ENCODE results near the gene TBC1D1.

DNA sequence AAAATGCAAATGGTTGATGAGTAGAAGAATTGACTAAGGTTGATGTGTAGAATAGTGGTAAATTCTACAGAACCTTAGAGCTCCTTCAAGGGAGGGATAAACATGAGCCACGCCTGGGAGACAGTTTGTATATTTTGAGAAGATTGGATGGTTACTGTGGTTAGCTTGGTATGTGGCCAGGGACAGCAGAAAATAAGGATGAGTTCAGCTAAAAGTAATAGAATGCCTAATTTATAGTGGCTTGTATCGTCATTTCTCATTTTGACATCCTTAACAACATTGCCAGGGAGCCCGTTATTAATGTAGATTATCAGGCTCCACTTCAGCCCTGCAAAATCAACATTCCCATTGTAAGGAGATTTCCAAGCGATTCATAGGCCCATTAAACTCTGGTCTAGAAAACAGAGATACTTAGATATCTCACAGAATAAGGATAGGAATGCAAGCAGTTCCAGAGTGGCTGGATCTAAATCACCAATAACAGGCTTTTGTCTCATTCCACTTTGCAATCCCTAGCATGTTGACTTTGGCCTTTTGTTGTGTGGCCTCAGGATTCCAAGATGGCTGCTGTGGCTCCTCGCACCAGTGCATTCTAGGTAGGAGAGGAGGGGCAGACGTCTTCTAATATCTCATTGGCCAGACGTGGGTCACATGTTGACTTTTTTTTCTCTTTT is 62.9 kb downstream of the TBC1D1 start:
- TF ChIP-seq, protein P1, sequence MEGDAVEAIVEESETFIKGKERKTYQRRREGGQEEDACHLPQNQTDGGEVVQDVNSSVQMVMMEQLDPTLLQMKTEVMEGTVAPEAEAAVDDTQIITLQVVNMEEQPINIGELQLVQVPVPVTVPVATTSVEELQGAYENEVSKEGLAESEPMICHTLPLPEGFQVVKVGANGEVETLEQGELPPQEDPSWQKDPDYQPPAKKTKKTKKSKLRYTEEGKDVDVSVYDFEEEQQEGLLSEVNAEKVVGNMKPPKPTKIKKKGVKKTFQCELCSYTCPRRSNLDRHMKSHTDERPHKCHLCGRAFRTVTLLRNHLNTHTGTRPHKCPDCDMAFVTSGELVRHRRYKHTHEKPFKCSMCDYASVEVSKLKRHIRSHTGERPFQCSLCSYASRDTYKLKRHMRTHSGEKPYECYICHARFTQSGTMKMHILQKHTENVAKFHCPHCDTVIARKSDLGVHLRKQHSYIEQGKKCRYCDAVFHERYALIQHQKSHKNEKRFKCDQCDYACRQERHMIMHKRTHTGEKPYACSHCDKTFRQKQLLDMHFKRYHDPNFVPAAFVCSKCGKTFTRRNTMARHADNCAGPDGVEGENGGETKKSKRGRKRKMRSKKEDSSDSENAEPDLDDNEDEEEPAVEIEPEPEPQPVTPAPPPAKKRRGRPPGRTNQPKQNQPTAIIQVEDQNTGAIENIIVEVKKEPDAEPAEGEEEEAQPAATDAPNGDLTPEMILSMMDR (IDR thresholded peaks at IDR 0.05), result no peak
- TF ChIP-seq POLR2A (IDR thresholded peaks at IDR 0.05), result no peak
